IPS DF 4.7 (cell line): ENCODE data around the gene FAM107B.

Experiments
- DNase-seq: peaks from one replicate; pipeline ENCODE4 v3.0.0-alpha.2; 2013; ENCODE audit warnings: low spot score; ENCODE audit errors: extremely low read depth

The FAM107B gene

GRCh38 chr10:14779001-14779651 is 4.4 kb upstream of the FAM107B start:
- DNase-seq, result no peak

GRCh38 chr10:14776546-14776945 is 1.8 kb upstream of the FAM107B start:
- no peak for DNase-seq

GRCh38 chr10:14775656-14776055 is 959 bp upstream of the FAM107B start:
- no peak for DNase-seq

- no peak for DNase-seq
Measured at GRCh38 chr10:14774214-14774580, 500 bp downstream of the FAM107B start.

- no peak for DNase-seq
Measured at GRCh38 chr10:14773551-14774213, 1.0 kb downstream of the FAM107B start.

- no peak for DNase-seq
Measured at GRCh38 chr10:14772399-14772798, 2.3 kb downstream of the FAM107B start.

GRCh38 chr10:14770927-14771326 is 3.8 kb downstream of the FAM107B start:
- no peak for DNase-seq

- no peak for DNase-seq
Measured at GRCh38 chr10:14761372-14761771, 13.3 kb downstream of the FAM107B start.

GRCh38 chr10:14758994-14759664 is 15.6 kb downstream of the FAM107B start:
- no peak for DNase-seq

GRCh38 chr10:14758451-14758850 is 16.2 kb downstream of the FAM107B start:
- DNase-seq, result no peak

- DNase-seq, result no peak
Measured at GRCh38 chr10:14757986-14758385, 16.7 kb downstream of the FAM107B start.

GRCh38 chr10:14757394-14757793 is 17.3 kb downstream of the FAM107B start:
- DNase-seq, result no peak

GRCh38 chr10:14753441-14753840 is 21.3 kb downstream of the FAM107B start:
- DNase-seq, result no peak

- no peak for DNase-seq
Measured at GRCh38 chr10:14751921-14752320, 22.8 kb downstream of the FAM107B start.

GRCh38 chr10:14751014-14751896 is 23.4 kb downstream of the FAM107B start:
- DNase-seq, result no peak

- no peak for DNase-seq
Measured at GRCh38 chr10:14749070-14749809, 25.5 kb downstream of the FAM107B start.

- DNase-seq, result no peak
Measured at GRCh38 chr10:14748441-14748840, 26.3 kb downstream of the FAM107B start.

- no peak for DNase-seq
Measured at GRCh38 chr10:14742815-14743214, 31.9 kb downstream of the FAM107B start.

GRCh38 chr10:14742382-14742781 is 32.3 kb downstream of the FAM107B start:
- no peak for DNase-seq

GRCh38 chr10:14740684-14741247 is 33.9 kb downstream of the FAM107B start:
- no peak for DNase-seq
